ENCODE data around the gene PRR5.
"Not testable (repeated sequence)": the region's sequence is repeated elsewhere in the genome, so short reads cannot be mapped to it uniquely, and the experiment has no call there.

GRCh38 chr22:44652866-44653265 is 49.1 kb upstream of the PRR5 start:
- TF ChIP-seq HOMEZ (CRISPR knock-in tag; IDR thresholded peaks at IDR 0.05; ENCODE audit: low read depth); SETDB1 (CRISPR knock-in tag; IDR thresholded peaks at IDR 0.05; ENCODE audit: borderline replicate concordance): not testable (repeated sequence)
